OCI-LY7 (cell line): ENCODE results near the gene SERPINB5.

Experiments used
- EZH2phosphoT487 ChIP-seq: fragments of 200-600 bp; sonication (generic); IDR thresholded peaks from 2 replicates; pipeline ENCODE4 v1.6.1; 2018; ENCODE audit warnings: low read depth, borderline replicate concordance, mild to moderate bottlenecking, mixed run types, antibody characterized with exemption, low read length, moderate library complexity, mixed read lengths
- TF ChIP-seq, protein P1 (sequence below): fragments of 200-600 bp; sonication (generic); conservative IDR thresholded peaks from 2 replicates; pipeline ENCODE4 v1.5.1; 2014; ENCODE audit warnings: mild to moderate bottlenecking, antibody characterized with exemption, low read length, moderate library complexity, mixed read lengths

DNA sequence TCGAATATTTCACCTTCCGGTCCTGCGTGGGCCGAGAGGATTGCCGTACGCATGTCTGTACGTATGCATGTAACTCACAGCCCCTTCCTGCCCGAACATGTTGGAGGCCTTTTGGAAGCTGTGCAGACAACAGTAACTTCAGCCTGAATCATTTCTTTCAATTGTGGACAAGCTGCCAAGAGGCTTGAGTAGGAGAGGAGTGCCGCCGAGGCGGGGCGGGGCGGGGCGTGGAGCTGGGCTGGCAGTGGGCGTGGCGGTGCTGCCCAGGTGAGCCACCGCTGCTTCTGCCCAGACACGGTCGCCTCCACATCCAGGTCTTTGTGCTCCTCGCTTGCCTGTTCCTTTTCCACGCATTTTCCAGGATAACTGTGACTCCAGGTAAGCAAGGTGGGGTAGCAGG is at the start of gene SERPINB5:
- TF ChIP-seq, protein P1, sequence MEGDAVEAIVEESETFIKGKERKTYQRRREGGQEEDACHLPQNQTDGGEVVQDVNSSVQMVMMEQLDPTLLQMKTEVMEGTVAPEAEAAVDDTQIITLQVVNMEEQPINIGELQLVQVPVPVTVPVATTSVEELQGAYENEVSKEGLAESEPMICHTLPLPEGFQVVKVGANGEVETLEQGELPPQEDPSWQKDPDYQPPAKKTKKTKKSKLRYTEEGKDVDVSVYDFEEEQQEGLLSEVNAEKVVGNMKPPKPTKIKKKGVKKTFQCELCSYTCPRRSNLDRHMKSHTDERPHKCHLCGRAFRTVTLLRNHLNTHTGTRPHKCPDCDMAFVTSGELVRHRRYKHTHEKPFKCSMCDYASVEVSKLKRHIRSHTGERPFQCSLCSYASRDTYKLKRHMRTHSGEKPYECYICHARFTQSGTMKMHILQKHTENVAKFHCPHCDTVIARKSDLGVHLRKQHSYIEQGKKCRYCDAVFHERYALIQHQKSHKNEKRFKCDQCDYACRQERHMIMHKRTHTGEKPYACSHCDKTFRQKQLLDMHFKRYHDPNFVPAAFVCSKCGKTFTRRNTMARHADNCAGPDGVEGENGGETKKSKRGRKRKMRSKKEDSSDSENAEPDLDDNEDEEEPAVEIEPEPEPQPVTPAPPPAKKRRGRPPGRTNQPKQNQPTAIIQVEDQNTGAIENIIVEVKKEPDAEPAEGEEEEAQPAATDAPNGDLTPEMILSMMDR = no peak
- TF ChIP-seq EZH2phosphoT487 = no peak
